IPS DF 19.7 (cell line): ENCODE results near the gene NARS2.
"Not testable (repeated sequence)": the region's sequence is repeated elsewhere in the genome, so short reads cannot be mapped to it uniquely, and the experiment has no call there.

Experiments
- DNase-seq: peaks from one replicate; pipeline ENCODE4 v3.0.0-alpha.2; 2013; ENCODE audit warnings: low read depth, low spot score

Gene NARS2

GRCh38 chr11:78576549-78577097, 2.0 kb upstream of the NARS2 start:
- DNase-seq, result no peak

- DNase-seq, result no peak
Observed at GRCh38 chr11:78575478-78575877, 814 bp upstream of the NARS2 start.

- no peak for DNase-seq
Observed at GRCh38 chr11:78573681-78574080, 983 bp downstream of the NARS2 start.

GRCh38 chr11:78573271-78573670, 1.4 kb downstream of the NARS2 start:
- DNase-seq, result no peak

GRCh38 chr11:78572394-78572793, 2.3 kb downstream of the NARS2 start:
- DNase-seq, result no peak

GRCh38 chr11:78570031-78570430, 4.6 kb downstream of the NARS2 start:
- DNase-seq, result no peak

GRCh38 chr11:78567209-78567608, 7.5 kb downstream of the NARS2 start:
- DNase-seq, result no peak

- DNase-seq, result no peak
Observed at GRCh38 chr11:78564490-78565467, 9.9 kb downstream of the NARS2 start.

- not testable (repeated sequence) for DNase-seq
Observed at GRCh38 chr11:78564037-78564436, 10.6 kb downstream of the NARS2 start.

- not testable (repeated sequence) for DNase-seq
Observed at GRCh38 chr11:78563090-78563489, 11.6 kb downstream of the NARS2 start.

GRCh38 chr11:78562398-78562797, 12.3 kb downstream of the NARS2 start:
- no peak for DNase-seq

- DNase-seq, result no peak
Observed at GRCh38 chr11:78560826-78561484, 13.7 kb downstream of the NARS2 start.

GRCh38 chr11:78560153-78560552, 14.5 kb downstream of the NARS2 start:
- DNase-seq, result no peak

GRCh38 chr11:78557236-78557635, 17.4 kb downstream of the NARS2 start:
- no peak for DNase-seq

- no peak for DNase-seq
Observed at GRCh38 chr11:78555592-78555991, 19.1 kb downstream of the NARS2 start.

GRCh38 chr11:78552881-78553280, 21.8 kb downstream of the NARS2 start:
- no peak for DNase-seq

- not testable (repeated sequence) for DNase-seq
Observed at GRCh38 chr11:78552139-78552538, 22.5 kb downstream of the NARS2 start.

- DNase-seq, result no peak
Observed at GRCh38 chr11:78551066-78551465, 23.6 kb downstream of the NARS2 start.

- no peak for DNase-seq
Observed at GRCh38 chr11:78549624-78550409, 24.8 kb downstream of the NARS2 start.

- no peak for DNase-seq
Observed at GRCh38 chr11:78548911-78549590, 25.6 kb downstream of the NARS2 start.
